ENCODE data around the gene ZNF469.

ZNF469 gene

DNA sequence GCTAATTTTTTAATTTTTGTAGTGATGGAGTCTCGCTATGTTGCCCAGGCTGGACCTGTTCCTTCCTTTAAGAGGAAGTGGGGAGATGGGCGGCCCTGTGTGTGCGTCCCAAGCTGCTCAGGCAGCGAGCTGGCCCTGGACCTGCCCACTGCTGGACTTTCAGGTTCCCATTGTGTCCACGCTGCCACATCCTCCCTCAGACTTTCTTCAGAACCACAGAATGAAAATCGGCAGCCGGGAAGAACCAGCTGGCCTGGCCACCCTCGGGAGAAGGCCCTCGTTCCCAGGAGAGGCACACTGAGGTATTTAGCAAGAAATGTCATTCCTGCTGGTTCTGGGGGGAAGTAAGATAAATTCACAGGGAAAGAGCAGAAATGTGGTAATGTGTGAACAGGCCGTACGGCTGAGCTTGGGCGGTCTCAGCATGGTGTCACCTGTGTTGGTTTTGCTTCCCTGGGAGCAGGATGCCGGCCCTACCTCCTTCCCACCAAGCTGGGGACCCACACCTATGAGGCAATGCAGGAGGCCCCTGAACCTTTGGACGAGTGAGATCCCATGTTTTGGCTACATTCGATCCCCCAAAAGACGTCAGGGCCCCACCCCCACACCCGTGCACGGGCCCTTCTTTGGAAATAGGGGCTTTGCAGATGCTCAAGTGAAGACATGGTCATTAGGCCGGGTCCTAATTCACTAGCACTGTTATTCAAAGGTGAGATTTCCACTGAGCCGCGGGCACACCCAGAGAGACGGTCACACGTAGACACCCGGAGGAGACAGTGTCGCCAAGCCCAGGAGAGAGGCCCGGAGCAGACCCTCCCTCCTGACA lies 35.9 kb upstream of the ZNF469 start:
- TF ChIP-seq Cebpa-rat (IDR thresholded peaks at IDR 0.05), result no peak
- Histone ChIP-seq H3K4me1 (peaks cover 37% of the 10 kb centered on the region), H3K9ac (no peak overlapping the region), H3K9me3 (no peaks in the 10 kb centered on the region), H3K4me2 (peak overlapping the region; percentile 81), H3K36me3 (no peaks in the 10 kb centered on the region), H3K4me3 (no peak overlapping the region), H4K20me1 (no peaks in the 10 kb centered on the region), H3K27ac (no peak overlapping the region), H3K27me3 (no peaks in the 10 kb centered on the region)

DNA sequence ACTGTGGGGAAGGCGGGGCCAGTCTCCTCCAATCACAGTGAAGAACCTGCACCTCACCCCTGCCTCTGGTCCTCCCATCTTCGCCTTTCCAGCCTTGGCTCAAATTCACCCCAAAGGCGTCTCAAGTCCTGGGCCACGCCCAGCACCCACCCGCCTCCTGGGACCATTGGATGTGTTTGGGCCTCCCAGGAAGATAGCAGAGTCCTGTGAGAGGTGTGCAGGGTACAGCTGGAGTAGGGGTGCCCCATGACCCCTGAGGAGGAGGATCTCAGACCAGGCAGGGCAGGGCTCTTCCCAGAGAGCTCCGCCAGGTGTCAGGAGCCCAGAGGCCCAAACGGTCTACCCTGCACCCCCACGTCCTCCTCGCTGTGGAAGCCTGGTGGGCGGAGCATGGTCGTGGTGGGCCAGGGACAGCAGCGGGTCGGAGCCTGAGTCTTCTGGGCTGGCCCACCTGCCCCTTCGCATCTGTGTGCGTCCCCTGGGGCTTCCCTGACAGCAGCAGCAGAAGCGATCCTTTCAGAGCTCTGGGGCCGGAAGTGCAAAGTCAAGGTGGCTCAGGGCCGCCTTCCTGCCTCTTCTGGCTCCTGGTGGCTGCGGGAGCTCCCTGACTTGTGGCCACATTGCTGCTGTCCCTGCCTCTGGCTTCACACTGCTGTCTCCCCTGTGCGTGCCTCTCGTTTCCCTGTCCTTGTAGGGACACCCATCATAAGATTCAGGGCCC lies 34.9 kb upstream of the ZNF469 start:
- H4K20me1 ChIP-seq, result no peaks in the 10 kb centered on the region

DNA sequence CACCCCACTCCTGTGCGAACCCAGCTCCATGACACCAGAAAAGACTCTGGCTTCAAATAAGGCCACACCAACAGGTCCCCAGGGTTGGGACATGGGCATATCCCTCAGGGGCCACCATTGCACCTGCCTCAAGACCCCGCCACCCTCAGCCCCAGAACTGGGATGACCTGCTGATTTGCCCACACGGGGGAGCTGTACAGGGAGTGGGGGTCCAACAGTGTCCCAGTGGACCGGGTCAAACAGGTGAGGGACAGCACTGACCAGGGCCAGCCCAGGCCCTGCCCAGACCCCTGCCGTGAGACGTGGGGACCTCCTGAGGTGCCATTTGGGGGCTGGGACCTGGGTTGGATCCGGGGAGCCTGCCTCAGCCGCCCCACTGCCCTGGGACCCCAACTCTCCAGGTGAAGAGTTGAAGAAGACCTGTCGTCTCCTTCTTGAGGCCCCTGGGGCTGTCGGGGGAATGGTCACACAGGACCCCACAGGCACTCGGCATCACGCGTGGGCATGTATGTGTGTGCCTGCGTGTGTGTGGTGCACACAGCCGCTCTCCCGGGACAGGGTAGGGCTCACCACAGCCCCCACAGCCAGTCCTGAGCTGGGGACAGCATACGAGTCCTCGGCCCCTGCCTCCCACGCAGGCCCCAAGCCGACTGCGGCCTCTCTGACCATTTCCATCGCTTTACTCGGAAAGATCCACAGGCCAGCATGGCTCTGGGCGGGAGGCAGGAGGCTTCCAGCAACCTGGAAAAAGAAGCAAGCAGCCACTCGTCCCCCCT lies 34.2 kb upstream of the ZNF469 start:
- no peaks in the 10 kb centered on the region for H4K20me1 ChIP-seq

More for the DNA sequence above, 34.9 kb upstream of the ZNF469 start:
- Histone ChIP-seq H3K36me3 (no peaks in the 10 kb centered on the region), H3K27ac (peak overlapping the region; percentile 45), H3K4me1 (peaks cover 42% of the 10 kb centered on the region), H3K4me2 (peak overlapping the region; percentile 81), H3K9me3 (no peaks in the 10 kb centered on the region), H3K27me3 (no peaks in the 10 kb centered on the region), H3K4me3 (peak overlapping the region; percentile 8; the same call in 1 of the 2 replicates), H3K9ac (no peak overlapping the region)
- no peak for TF ChIP-seq Cebpa-rat (IDR thresholded peaks at IDR 0.05)

DNA sequence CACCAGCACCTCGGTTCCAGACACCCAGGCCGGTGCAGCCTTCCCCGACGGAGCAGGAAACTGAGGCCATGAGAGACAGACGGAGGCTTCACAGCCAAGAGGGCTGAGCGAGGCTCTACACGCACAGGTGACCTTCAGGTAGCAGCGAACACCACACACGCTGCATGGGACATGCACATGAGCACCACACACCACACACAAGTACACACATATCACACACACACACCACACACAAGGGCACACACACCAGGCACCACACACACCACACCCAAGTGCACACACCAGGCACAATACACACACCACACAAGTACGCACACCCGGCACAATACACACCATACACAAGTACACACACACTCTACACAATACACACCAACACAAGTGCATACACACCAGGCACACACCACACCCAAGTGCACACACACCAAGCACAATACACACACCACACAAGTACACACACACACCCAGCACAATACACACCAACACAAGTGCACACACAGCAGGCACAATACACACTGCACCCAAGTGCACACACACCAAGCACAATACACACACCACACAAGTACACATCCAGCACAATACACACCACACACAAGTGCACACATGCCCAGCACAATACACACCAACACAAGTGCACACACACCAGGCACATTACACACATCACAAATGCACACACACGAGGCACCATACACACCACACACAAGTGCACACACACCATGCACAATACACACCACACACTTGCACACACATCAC lies 33.4 kb upstream of the ZNF469 start:
- no peak overlapping the region for H3K9ac ChIP-seq
- H3K36me3 ChIP-seq, result no peaks in the 10 kb centered on the region
- H3K4me3 ChIP-seq, result no peak overlapping the region
- no peak overlapping the region for H3K27ac ChIP-seq
- H4K20me1 ChIP-seq, result no peaks in the 10 kb centered on the region
- no peaks in the 10 kb centered on the region for H3K27me3 ChIP-seq
- H3K4me1 ChIP-seq, result peaks cover 42% of the 10 kb centered on the region
- TF ChIP-seq Cebpa-rat (IDR thresholded peaks at IDR 0.05), result no peak
- H3K9me3 ChIP-seq, result no peaks in the 10 kb centered on the region
- peak overlapping the region; percentile 81 for H3K4me2 ChIP-seq

More for the DNA sequence above, 34.2 kb upstream of the ZNF469 start:
- no peak for TF ChIP-seq Cebpa-rat (IDR thresholded peaks at IDR 0.05)
- Histone ChIP-seq H3K4me3 (no peak overlapping the region), H3K27ac (peak overlapping the region; percentile 45), H3K9ac (no peak overlapping the region), H3K4me1 (peaks cover 42% of the 10 kb centered on the region), H3K27me3 (no peaks in the 10 kb centered on the region), H3K9me3 (no peaks in the 10 kb centered on the region), H3K4me2 (peak overlapping the region; percentile 81), H3K36me3 (no peaks in the 10 kb centered on the region)

DNA sequence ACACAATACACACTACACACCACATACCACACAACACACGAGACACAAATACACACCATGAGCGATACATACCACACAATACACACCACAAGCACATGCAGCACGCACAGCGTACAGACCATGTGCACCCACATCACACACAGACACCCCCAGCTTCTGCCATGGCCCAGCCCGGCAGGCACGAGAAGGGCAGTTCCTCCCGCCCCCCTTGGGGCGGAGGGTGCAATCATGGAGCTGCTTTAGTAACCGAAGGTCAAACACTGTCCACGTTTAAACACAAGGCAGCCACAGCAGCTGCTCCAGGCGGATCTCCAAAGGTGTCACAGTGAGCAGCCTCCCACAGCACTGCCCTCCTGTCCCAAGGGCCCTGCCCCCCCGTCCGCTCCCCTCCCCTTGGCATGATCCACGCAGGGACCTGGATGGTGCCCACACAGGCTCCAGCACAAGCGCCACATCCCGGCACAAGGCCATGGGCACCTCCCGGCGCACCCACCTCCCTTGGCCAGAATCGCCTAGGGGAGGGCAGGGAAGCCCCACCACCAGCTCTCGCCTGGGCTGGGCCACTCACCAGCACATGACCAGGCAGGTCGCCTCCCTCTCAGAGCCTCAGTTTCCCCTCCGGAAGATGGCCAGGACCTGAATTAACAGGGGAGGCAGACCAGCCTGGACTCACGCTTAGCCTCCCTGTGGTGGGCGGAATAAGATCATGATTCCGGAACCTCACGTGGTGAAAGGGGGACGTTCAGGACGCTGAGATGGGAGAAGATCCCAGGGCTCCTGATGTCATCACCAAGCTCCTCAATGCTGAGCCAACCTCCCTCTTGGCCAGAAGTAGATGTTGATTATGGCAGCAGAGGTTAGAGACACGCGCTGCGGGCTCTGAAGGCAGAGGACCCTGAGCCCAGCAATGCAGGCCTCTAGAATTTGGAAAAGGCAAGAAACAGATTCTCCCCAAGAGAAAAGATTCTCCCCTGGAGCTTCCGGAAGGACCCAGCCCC lies 32.6 kb upstream of the ZNF469 start:
- no peak overlapping the region for H3K4me2 ChIP-seq
- no peak overlapping the region for H3K9ac ChIP-seq
- H3K27ac ChIP-seq, result no peak overlapping the region
- TF ChIP-seq Cebpa-rat (IDR thresholded peaks at IDR 0.05), result no peak
- H3K4me3 ChIP-seq, result no peak overlapping the region
- H4K20me1 ChIP-seq, result no peaks in the 10 kb centered on the region
- no peaks in the 10 kb centered on the region for H3K9me3 ChIP-seq
- H3K36me3 ChIP-seq, result no peaks in the 10 kb centered on the region
- H3K4me1 ChIP-seq, result peaks cover 42% of the 10 kb centered on the region
- no peaks in the 10 kb centered on the region for H3K27me3 ChIP-seq

DNA sequence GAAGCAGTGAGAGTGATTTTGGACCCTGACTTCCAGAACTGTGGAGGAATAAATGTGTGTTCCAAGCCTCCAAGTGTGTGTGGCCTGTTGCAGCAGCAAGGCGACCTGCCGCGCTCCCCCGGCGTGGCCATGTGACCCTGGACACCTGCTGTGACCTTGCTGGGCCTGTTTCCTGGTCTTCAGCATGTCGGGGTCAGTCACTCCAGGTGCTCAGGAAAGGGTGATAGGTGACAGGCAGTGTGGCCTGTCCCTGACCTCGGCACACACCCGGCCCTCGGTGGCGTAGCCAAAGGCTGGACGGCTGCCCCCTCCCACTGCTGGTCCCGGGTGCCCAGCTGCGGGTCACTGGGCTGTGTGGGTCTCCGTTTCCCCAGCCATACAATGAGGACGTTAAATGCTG lies 31.8 kb upstream of the ZNF469 start:
- TF ChIP-seq Cebpa-rat (IDR thresholded peaks at IDR 0.05), result no peak
- Histone ChIP-seq H3K4me2 (peak overlapping the region; percentile 30; the same call in 1 of the 2 replicates), H3K27me3 (no peaks in the 10 kb centered on the region), H4K20me1 (no peaks in the 10 kb centered on the region), H3K9ac (no peak overlapping the region), H3K9me3 (no peaks in the 10 kb centered on the region), H3K27ac (no peak overlapping the region), H3K36me3 (no peaks in the 10 kb centered on the region), H3K4me1 (peaks cover 46% of the 10 kb centered on the region), H3K4me3 (no peak overlapping the region)

DNA sequence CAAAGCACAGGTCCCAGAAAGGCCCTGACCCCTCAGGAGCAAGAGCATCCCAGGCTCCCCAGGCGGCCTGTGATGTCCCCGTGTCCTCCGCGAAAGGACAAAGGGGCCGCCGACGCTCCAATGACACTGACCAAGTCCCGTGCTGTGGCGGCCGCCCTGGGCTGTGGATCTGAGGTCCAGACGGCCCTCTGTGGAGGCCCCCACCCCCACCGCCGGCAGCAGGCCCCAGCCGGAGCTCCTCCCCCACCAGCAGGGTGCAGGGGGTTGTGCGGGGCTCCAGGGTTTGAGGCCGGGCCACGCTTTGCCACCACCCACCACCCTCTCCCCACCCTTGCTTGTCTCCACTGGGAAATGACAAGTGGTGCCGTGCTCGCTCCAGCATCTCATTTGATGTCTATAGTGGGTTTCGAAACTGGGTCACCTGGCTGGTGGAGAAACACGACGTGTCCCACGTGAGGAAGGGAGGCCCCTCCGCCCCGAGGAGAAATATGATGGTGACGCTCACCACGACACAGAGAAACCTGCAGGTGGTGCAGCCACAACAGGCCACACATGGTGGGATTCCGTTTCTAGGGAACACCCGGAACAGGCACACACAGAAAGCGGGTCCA lies 31.2 kb upstream of the ZNF469 start:
- Histone ChIP-seq H4K20me1 (no peaks in the 10 kb centered on the region), H3K4me1 (peaks cover 50% of the 10 kb centered on the region), H3K9ac (no peak overlapping the region), H3K27ac (no peak overlapping the region), H3K27me3 (no peaks in the 10 kb centered on the region), H3K4me3 (no peak overlapping the region), H3K4me2 (peak overlapping the region; percentile 30), H3K9me3 (no peaks in the 10 kb centered on the region), H3K36me3 (no peaks in the 10 kb centered on the region)
- no peak for TF ChIP-seq Cebpa-rat (IDR thresholded peaks at IDR 0.05)

All from BLaER1 (cell line).